ENCODE results near the gene TFEB.

Gene TFEB

DNA sequence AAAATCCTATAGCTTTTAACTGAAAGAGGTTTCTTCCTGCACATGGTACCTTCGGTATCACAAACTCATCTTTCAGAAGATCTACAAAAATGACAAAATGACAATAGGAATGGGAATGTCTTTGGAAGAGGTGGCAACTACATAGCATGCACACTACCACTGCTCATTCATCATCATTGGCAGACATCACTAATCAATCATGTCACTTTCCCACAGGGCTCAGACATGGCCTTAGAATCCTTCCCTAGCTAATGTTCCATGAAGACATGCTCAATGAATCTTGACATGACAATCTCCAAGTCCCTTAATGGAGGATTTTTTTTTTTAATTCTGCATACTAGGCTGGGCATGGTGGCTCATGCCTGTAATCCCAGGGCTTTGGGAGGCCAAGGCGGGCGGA is 15.0 kb upstream of the TFEB start:
- H3K27me3 Mint-ChIP-seq (ENCODE audit: low read depth) = peaks cover 19% of the 10 kb centered on the region
- H3K9me3 Mint-ChIP-seq = no peaks in the 10 kb centered on the region
- H3K27ac Mint-ChIP-seq = no peak overlapping the region
- no peaks in the 10 kb centered on the region for H3K36me3 Mint-ChIP-seq (ENCODE audit: low read depth)
- no peaks in the 10 kb centered on the region for H3K4me1 Mint-ChIP-seq (ENCODE audit: low read depth)
- no peak overlapping the region for H3K4me3 Mint-ChIP-seq

DNA sequence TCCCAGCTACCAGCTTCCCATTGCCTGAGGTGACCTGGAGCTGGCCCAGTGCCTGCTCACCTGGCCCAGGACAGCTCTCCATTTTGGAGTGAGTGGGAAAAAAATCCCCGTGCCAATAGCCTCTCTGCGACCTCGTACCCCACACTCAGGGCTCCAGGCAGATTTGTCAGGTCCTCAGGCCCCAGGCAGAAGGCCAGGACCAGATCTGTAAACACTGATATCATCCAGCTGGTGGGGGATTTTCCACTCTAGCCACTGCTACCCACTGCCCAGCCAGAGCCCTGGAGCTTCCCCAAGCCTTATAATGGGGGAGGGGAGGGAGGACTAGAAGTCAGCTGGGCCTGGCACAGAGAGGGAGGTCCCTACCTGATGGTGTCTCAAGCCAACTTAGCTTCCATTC is 13.1 kb upstream of the TFEB start:
- H3K9me3 Mint-ChIP-seq = no peaks in the 10 kb centered on the region
- peaks cover 11% of the 10 kb centered on the region for H3K27me3 Mint-ChIP-seq (ENCODE audit: low read depth)
- no peaks in the 10 kb centered on the region for H3K4me1 Mint-ChIP-seq (ENCODE audit: low read depth)
- no peaks in the 10 kb centered on the region for H3K36me3 Mint-ChIP-seq (ENCODE audit: low read depth)
- H3K4me3 Mint-ChIP-seq = no peak overlapping the region
- H3K27ac Mint-ChIP-seq = no peak overlapping the region

DNA sequence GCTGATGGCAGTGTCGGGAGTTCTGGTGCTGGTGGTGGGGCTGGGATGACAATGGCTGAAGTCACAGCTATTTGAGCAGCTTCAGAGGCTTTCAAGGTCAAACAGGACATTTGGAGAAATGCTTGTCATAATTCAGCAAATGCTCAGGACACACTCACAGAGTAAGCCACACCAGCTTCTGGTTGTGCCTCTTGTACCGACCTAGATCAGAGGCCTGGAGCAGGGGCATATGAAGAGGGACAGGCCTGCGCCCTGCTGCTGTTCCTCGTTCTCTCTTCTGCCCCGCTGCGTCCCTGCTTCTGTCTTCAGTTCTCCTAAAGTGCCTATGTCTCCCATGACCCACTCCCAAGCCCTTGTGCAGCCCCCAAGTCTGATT is 12.7 kb upstream of the TFEB start:
- Mint-ChIP-seq H3K9me3 (no peaks in the 10 kb centered on the region), H3K27ac (no peak overlapping the region), H3K36me3 (ENCODE audit: low read depth) (no peaks in the 10 kb centered on the region), H3K4me3 (no peak overlapping the region), H3K4me1 (ENCODE audit: low read depth) (no peaks in the 10 kb centered on the region), H3K27me3 (ENCODE audit: low read depth) (peaks cover 8% of the 10 kb centered on the region)

DNA sequence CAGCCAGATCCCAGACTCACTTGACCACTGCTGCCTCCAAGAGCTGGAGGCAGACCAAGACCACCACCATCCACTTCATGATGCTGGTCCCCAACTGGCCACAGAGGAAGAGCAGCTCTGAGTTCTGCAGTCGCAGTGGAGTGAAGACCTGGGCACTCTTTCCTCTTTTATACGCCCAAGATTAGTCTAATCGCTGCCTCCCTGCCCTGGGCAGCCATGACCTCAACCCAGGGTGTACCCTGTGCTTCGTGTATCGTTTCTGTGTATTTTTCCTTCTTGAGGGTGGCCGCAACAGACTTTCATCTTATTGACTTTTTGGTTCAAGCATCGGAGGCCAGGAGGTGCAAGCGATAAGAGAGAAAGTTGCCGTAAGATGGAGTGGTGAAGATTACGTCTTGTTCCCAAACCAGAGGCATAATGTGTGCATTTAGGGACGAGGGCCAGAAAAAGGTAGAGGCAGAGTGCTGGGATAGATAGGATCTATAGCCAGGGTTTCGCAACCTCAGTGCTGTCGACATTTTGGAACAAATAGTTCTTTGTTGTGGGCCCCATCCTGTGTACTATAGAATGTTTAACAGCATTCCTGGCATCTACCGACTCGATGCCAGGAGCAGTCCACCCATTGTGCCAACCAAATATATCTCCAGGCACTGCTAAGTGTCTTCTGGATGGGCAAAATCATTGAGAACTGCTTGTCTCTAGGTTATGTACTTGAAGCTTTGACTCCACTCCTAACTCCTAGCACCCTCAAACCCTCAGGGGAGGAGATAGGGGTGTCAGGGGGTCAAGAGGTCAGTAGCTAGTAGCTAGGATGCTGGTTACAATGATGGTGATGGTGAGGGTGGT is 12.1 kb upstream of the TFEB start, which contains the start of gene PGC:
TSS of gene PGC (minus strand) at position 142 of the 846 bp plus-strand sequence. CDS start at position 79, 63 bp downstream.
- H3K27ac Mint-ChIP-seq = no peak within 1 kb of the TSS
- H3K27me3 Mint-ChIP-seq (ENCODE audit: low read depth) = peaks cover 6% of the 10 kb centered on the region
- H3K36me3 Mint-ChIP-seq (ENCODE audit: low read depth) = no peaks in the 10 kb centered on the region
- H3K4me1 Mint-ChIP-seq (ENCODE audit: low read depth) = no peaks in the 10 kb centered on the region
- H3K4me3 Mint-ChIP-seq = no peak within 1 kb of the TSS
- no peaks in the 10 kb centered on the region for H3K9me3 Mint-ChIP-seq

DNA sequence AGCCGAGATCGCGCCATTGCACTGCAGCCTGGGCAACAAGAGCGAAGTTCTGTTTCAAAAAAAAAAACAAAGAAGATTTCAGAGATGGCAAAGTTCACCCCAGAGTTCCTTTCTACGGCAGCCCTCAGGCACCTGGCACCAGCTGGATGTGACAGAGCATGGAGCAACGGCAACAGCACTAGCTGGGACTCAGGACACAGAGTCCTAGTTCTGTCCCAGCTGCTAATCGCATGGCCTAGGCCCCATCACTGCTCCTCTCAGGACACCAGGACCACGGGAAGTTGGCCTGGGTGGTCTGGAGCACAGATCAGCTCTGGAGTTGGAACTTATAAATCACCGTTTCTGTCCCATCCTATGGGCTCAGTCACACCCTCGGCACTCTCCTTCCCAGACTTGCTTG is 10.7 kb upstream of the TFEB start:
- H3K4me3 Mint-ChIP-seq = no peak overlapping the region
- no peaks in the 10 kb centered on the region for H3K36me3 Mint-ChIP-seq (ENCODE audit: low read depth)
- no peaks in the 10 kb centered on the region for H3K4me1 Mint-ChIP-seq (ENCODE audit: low read depth)
- no peak overlapping the region for H3K27ac Mint-ChIP-seq
- no peaks in the 10 kb centered on the region for H3K9me3 Mint-ChIP-seq
- H3K27me3 Mint-ChIP-seq (ENCODE audit: low read depth) = peaks cover 6% of the 10 kb centered on the region

DNA sequence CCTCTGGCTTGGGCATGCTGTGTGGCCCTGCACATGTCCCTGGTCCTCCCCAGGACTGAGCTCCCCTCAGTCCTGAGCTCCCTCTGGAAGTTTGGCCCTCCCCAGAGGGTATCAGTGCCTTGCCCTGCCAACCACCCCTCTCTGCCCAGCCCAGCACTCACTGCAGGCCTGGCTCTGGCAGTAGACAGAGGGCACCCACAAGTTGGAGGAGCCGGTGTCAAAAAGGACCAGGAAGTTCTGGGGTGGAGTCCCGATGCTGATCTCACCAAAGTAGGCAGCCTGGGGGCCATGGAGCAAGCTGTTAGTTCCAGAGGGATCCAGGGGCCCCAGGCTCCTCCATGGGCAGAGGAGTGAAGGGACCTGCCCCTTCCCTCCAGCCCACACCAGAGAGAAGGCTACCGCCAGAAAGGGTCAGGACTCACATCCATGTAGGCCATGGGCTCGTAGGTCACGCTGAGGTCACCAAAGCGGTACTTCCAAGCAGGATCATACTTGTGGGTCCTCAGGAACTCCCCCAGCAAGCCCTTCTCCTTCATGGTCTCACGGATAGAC is 8.9 kb upstream of the TFEB start:
- no peak overlapping the region for H3K27ac Mint-ChIP-seq
- no peaks in the 10 kb centered on the region for H3K27me3 Mint-ChIP-seq (ENCODE audit: low read depth)
- no peak overlapping the region for H3K4me3 Mint-ChIP-seq
- H3K9me3 Mint-ChIP-seq = no peaks in the 10 kb centered on the region
- no peaks in the 10 kb centered on the region for H3K4me1 Mint-ChIP-seq (ENCODE audit: low read depth)
- H3K36me3 Mint-ChIP-seq (ENCODE audit: low read depth) = no peaks in the 10 kb centered on the region

DNA sequence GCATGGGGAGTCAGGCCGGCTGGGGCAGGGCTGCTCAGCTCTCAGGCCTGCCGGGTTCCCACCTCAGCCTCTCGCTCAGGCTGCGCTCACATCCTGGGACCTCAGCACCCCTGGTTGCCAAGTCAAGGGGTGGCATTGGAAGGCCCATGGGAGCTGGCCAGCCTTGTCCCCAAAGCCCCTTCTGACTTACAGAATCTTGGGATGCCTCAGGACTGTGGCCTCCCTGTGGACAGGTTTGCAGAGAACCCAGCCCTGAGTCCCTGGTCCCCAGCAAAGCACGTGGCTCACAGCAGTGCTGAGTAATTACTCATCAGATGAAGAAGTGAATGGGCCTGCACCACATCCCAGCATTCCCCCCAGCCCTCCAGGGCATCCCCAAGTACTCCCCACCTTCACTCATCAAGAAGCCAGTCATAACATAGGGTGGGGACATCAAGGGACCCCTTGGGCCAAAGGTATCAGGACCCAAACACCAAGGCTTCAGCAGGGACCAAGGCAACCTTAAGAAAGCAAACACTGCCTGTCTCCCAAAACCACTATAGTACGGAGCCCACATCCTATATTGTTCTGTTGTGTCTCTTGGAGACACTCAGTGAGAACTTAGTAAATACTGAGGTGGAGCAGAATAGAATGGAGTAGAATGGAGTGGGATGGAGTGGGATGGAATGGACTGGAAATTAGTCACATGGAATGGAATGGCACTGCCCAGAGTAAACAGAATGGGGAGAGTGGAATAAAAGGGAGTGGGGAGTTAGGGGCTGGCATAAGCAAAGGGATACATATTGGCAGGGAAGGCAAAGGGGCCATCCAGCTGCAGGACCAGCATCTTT is 8.2 kb upstream of the TFEB start:
- Mint-ChIP-seq H3K9me3 (no peaks in the 10 kb centered on the region), H3K36me3 (ENCODE audit: low read depth) (no peaks in the 10 kb centered on the region), H3K4me1 (ENCODE audit: low read depth) (no peaks in the 10 kb centered on the region), H3K4me3 (no peak overlapping the region), H3K27ac (no peak overlapping the region), H3K27me3 (ENCODE audit: low read depth) (no peaks in the 10 kb centered on the region)

DNA sequence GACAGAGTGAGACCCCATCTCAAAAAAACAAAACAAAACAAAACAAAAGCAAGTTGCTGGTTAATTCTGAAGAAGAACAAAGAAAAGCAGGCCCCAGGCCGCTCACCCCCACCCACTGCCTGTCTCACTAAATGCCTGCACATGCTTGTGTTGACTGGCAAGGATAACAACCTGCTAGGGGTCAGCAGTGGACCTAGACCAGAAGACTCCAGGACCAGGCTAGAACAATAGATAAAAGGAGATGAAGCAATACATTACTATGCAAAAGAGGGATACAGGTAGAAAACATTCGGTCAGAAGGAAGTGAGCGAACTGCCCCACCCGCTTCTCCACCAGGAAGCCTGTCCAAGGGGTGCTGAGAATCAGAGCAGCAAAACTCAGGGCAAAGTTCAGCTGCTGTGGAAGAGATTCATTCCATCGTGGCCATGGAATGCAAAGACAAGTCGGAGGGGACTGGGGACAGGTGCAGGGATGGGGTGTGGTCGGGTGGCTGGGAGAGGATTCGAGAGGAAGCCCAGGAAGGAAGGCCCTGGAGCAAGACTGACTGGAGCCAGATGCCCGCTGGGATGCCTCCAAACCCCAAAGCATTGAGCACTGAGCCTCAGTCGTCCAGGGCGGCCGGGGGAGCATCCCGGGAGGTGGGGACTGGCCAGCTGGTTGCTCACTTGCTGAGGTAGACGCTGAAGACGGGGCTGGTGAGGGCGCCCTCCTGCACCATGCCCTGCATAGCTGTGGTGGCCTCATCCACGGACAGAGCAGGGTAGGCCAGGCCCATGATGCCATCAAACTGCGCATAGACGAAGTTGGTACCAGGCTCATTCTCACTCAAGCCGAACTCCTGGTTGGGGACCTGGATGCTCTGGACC is 6.5 kb upstream of the TFEB start:
- Mint-ChIP-seq H3K9me3 (no peaks in the 10 kb centered on the region), H3K4me1 (ENCODE audit: low read depth) (no peaks in the 10 kb centered on the region), H3K4me3 (no peak overlapping the region), H3K27me3 (ENCODE audit: low read depth) (no peaks in the 10 kb centered on the region), H3K36me3 (ENCODE audit: low read depth) (no peaks in the 10 kb centered on the region), H3K27ac (no peak overlapping the region)

DNA sequence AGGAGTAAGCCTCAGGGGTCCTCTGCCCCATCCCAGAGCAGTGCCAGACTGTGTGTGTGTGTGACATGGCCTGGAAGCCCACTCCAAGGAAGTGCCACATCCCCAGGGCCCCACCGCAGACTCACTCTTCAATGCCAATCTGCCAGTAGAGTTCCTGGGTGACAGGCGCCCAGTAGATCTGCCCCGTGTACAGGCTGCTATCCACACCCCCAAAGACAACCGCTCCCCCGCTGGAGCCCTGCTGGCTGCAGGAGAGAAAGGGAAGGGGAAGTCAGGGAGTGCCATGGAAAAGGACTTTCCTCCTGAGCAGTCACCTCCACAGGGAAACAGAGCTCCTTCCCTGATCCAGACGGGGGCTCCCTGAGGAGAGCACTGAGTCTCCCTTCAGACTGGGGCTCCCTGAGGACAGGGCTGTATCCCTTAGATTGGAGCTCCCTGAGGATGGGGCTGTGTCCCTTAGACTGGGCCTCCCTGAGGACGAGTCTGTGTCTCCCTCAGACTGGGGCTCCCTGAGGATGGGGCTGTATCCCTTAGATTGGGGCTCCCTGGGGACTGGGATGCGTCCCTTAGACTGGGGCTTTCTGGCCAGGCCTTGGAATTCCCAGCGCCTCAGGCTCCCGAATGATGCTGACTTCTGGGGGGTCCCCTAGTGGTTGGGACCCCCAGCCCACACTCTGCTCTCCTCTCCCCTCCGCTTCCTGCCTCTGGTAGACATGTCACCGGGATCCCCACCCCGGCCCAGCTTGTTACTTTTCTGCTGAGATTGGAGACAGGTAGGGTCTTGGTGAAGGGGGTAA is 5.2 kb upstream of the TFEB start:
- H3K27ac Mint-ChIP-seq = no peak overlapping the region
- H3K4me3 Mint-ChIP-seq = no peak overlapping the region
- H3K27me3 Mint-ChIP-seq (ENCODE audit: low read depth) = no peaks in the 10 kb centered on the region
- H3K9me3 Mint-ChIP-seq = no peaks in the 10 kb centered on the region
- peaks cover 3% of the 10 kb centered on the region for H3K4me1 Mint-ChIP-seq (ENCODE audit: low read depth)
- no peaks in the 10 kb centered on the region for H3K36me3 Mint-ChIP-seq (ENCODE audit: low read depth)

DNA sequence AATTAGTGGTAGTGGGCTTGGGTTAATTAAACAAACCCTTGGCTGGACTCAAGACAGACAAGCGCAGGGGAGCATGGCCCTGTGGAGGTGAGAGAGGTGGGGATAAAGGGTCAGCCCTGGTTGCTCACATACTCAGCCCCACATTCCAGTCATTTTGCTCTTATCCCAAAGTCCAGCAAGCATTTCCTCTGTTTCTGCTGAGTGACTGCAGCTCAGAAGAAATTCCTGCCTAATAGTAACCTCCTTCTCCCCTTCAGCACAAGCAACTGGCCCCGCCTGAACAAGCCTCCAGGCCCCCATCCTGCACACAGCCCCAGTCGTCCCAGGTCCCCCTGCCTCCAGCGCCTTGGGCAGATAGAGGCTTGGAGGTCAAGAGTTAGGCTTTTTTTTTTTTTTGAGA is 3.6 kb upstream of the TFEB start:
- Mint-ChIP-seq H3K27ac (no peak overlapping the region), H3K9me3 (no peaks in the 10 kb centered on the region), H3K4me3 (no peak overlapping the region), H3K27me3 (ENCODE audit: low read depth) (no peaks in the 10 kb centered on the region), H3K4me1 (ENCODE audit: low read depth) (peaks cover 3% of the 10 kb centered on the region), H3K36me3 (ENCODE audit: low read depth) (no peaks in the 10 kb centered on the region)

DNA sequence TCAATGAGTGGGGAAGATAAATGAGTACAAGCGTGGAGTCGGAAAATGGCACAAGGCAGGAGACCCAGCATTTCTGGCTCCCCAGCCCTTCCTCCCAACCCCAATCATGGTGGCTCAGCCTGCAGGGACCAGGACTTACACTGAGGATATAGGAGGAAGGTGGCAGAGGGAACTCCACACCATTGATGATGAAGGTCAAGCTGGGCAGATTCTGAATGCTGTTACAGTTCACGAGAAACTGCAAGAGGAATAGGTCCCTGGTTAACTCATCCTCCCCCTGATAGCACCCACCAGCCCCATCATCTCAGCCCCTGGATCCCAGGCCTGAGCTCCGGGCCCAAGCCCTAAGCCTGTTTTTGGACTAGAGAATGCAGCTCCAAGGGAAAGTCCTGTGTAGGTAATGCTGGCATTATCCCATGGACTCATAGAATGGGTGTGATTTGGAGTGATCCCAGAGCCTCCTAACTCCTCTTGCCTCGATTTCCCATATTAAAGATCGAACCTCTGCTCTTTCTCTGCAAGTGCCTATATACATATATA is 2.3 kb upstream of the TFEB start:
- Mint-ChIP-seq H3K27ac (no peak overlapping the region), H3K4me3 (no peak overlapping the region), H3K36me3 (ENCODE audit: low read depth) (no peaks in the 10 kb centered on the region), H3K4me1 (ENCODE audit: low read depth) (peaks cover 10% of the 10 kb centered on the region), H3K27me3 (ENCODE audit: low read depth) (no peaks in the 10 kb centered on the region), H3K9me3 (no peaks in the 10 kb centered on the region)

DNA sequence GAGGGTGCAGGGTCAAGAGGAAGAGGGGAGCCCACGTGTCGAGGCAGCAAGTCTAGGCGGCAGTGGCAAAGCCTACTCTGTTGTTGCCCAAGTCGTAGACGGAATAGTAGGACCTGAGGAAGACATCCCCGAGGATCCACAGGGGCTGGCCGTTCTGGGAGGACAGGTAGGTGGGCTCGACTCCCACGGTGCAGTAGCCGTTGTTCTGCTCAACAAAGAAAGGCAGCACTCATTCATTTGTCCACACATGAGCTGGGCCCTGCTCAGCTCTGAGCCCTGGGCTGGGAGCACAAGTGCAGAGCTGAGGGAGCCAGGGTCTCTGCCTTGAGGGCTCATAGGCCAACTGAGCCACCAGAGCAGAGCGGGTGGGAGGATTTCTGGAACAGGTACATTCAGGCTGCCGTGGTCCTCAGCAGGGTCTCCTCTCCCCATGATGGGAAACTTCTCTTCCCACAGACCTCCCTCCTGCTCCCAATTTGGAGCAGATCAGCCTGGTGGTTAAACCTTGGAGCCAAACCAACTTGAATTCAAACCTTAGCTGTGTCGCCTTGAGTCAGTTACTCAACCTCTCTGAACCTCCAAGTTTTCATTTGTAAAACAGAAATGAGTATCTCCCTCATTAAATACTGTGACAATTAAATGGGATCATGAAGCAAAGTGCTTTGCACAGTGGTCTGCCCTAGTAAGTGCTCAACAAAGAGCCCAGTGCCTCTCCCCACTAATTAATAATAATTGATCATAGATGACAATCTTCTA is 1.6 kb upstream of the TFEB start:
- Mint-ChIP-seq H3K27ac (no peak overlapping the region), H3K36me3 (ENCODE audit: low read depth) (peaks cover 1% of the 10 kb centered on the region), H3K27me3 (ENCODE audit: low read depth) (no peaks in the 10 kb centered on the region), H3K4me3 (no peak overlapping the region), H3K4me1 (ENCODE audit: low read depth) (peaks cover 14% of the 10 kb centered on the region), H3K9me3 (no peaks in the 10 kb centered on the region)

DNA sequence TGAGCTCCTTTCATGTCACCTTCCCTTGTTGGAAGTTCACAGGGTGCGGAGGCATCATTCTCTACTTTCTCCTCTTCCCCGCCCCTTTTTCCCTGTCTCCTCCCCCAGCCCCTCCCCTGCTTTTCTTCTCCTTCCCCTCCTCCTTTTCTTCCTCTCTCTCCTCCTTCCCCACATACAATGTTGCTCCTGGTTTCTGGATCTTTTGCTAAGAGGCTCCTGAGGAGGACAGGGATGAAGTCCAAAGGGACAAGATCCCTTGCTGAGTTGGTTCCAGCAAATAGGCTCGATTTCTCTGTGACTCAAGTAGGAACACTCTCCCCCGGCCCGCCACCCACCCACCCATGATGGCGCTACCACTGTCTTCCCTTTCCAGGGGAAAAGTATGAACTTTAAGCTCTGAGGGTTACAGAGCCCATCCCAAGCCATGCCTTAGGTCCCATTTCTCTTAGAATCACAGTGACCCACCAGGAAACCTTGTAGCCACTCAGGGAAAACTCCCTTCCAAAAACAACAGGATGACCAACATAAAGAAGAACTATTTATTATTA is 852 bp upstream of the TFEB start:
- no peak overlapping the region for H3K27ac Mint-ChIP-seq
- no peaks in the 10 kb centered on the region for H3K9me3 Mint-ChIP-seq
- H3K4me1 Mint-ChIP-seq (ENCODE audit: low read depth) = peaks cover 18% of the 10 kb centered on the region
- peaks cover 1% of the 10 kb centered on the region for H3K36me3 Mint-ChIP-seq (ENCODE audit: low read depth)
- H3K4me3 Mint-ChIP-seq = no peak overlapping the region
- no peaks in the 10 kb centered on the region for H3K27me3 Mint-ChIP-seq (ENCODE audit: low read depth)
